NT2/D1 (cell line): Measurements from ENCODE around the gene SLC6A11.

ENCODE experiments used
- SUZ12 ChIP-seq: IDR thresholded peaks from 2 replicates; pipeline ENCODE4 v1.6.1; 2011; ENCODE audit not compliant: insufficient read length, insufficient read depth; ENCODE audit errors: extremely low read depth
- YY1 ChIP-seq: IDR thresholded peaks from 2 replicates; pipeline ENCODE4 v1.6.1; 2011; ENCODE audit not compliant: insufficient read length, insufficient read depth
- ZNF274 ChIP-seq: IDR thresholded peaks from 2 replicates; pipeline ENCODE4 v1.6.1; 2011; ENCODE audit warnings: mild to moderate bottlenecking, low read depth, low read length

GRCh38 chr3:10870296-10870695 is 54.3 kb downstream of the SLC6A11 start:
- TF ChIP-seq ZNF274 (no peak), YY1 (no peak), SUZ12 (no peak)
